ENCODE measurements around the gene FAM117B.
"Not testable (repeated sequence)": the region's sequence is repeated elsewhere in the genome, so short reads cannot be mapped to it uniquely, and the experiment has no call there.

GRCh38 chr2:202805911-202806310 lies 171.1 kb downstream of the FAM117B start:
- not testable (repeated sequence) for TF ChIP-seq CTCF, EP300, POLR2A (IDR thresholded peaks at IDR 0.05)

Measured in tibial nerve (tissue), 4 donors.